Measurements from ENCODE around the gene SNX8. TPM values are rescaled to one million over a fixed set of nuclear protein-coding genes. Genes with fewer than 3 reads are reported as not detected.

The SNX8 gene
- total and polyA plus RNA-seq, 2 of the 13 experiments (the other 11 are each of a cell fraction or from before 2014, with no cell fraction given) = 20.6 to 45.2 TPM

- TF ChIP-seq, protein P1, sequence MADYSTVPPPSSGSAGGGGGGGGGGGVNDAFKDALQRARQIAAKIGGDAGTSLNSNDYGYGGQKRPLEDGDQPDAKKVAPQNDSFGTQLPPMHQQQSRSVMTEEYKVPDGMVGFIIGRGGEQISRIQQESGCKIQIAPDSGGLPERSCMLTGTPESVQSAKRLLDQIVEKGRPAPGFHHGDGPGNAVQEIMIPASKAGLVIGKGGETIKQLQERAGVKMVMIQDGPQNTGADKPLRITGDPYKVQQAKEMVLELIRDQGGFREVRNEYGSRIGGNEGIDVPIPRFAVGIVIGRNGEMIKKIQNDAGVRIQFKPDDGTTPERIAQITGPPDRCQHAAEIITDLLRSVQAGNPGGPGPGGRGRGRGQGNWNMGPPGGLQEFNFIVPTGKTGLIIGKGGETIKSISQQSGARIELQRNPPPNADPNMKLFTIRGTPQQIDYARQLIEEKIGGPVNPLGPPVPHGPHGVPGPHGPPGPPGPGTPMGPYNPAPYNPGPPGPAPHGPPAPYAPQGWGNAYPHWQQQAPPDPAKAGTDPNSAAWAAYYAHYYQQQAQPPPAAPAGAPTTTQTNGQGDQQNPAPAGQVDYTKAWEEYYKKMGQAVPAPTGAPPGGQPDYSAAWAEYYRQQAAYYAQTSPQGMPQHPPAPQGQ (CRISPR knock-in tag; IDR thresholded peaks at IDR 0.05; ENCODE audit: borderline replicate concordance) = no peak
- TF ChIP-seq HMG20A (CRISPR knock-in tag; IDR thresholded peaks at IDR 0.05; ENCODE audit: borderline replicate concordance) (no peak), MAF1 (CRISPR knock-in tag; IDR thresholded peaks at IDR 0.05; ENCODE audit: borderline replicate concordance) (no peak), PATZ1 (CRISPR knock-in tag; IDR thresholded peaks at IDR 0.05) (peak; percentile 21; the same call in 1 of the 2 replicates), ZNF281 (CRISPR knock-in tag; IDR thresholded peaks at IDR 0.05; ENCODE audit: borderline replicate concordance) (peak; percentile 9; the same call in 1 of the 2 replicates), ZEB1 (IDR thresholded peaks at IDR 0.05; ENCODE audit: insufficient replicate concordance, low read depth) (no peak), ETV5 (CRISPR knock-in tag; IDR thresholded peaks at IDR 0.05; ENCODE audit: borderline replicate concordance) (no peak), ZNF775 (CRISPR knock-in tag; IDR thresholded peaks at IDR 0.05; ENCODE audit: borderline replicate concordance) (no peak; the same call in 1 of the 2 replicates), HDAC1 (CRISPR knock-in tag; IDR thresholded peaks at IDR 0.05) (peak; percentile 65), KMT2B (CRISPR knock-in tag; IDR thresholded peaks at IDR 0.05) (peak; percentile 33; the same call in 1 of the 2 replicates), NR2F1 (CRISPR knock-in tag; IDR thresholded peaks at IDR 0.05) (no peak), ZBTB42 (CRISPR knock-in tag; IDR thresholded peaks at IDR 0.05) (no peak), GABPB1 (CRISPR knock-in tag; IDR thresholded peaks at IDR 0.05) (peak; percentile 80), HOXD1 (CRISPR knock-in tag; IDR thresholded peaks at IDR 0.05) (no peak), CCDC6 (CRISPR knock-in tag; IDR thresholded peaks at IDR 0.05) (0 out of 2 replicates have a peak, but pooled peaks have one; percentile 46), CBFB (CRISPR knock-in tag; IDR thresholded peaks at IDR 0.05) (no peak), ZNF652 (CRISPR knock-in tag; IDR thresholded peaks at IDR 0.05; ENCODE audit: borderline replicate concordance, low read depth) (no peak), TBP (CRISPR knock-in tag; IDR thresholded peaks at IDR 0.05) (0 out of 2 replicates have a peak, but pooled peaks have one; percentile 47), KDM4B (CRISPR knock-in tag; IDR thresholded peaks at IDR 0.05) (no peak), SMARCC2 (IDR thresholded peaks at IDR 0.05) (no peak), ZNF83 (CRISPR knock-in tag; IDR thresholded peaks at IDR 0.05; ENCODE audit: borderline replicate concordance) (no peak), ZSCAN12 (CRISPR knock-in tag; IDR thresholded peaks at IDR 0.05) (no peak), ZNF703 (CRISPR knock-in tag; IDR thresholded peaks at IDR 0.05; ENCODE audit: borderline replicate concordance) (no peak)
These were observed 40.1 kb upstream of the SNX8 start, which contains the start of gene EIF3B (continued) for GRCh38 chr7:2354186-2354938.

Measured in HepG2 (cell line).